GM19238 (cell line): ENCODE measurements around the gene VAC14.

ENCODE experiments used
- DNase-seq: peaks from one replicate; pipeline ENCODE4 v3.0.0; 2011; ENCODE audit warnings: low spot score; ENCODE audit not compliant: insufficient read length

VAC14 gene

GRCh38 chr16:70725024-70725911 lies 75.7 kb downstream of the VAC14 start:
- DNase-seq = no peak

DNA sequence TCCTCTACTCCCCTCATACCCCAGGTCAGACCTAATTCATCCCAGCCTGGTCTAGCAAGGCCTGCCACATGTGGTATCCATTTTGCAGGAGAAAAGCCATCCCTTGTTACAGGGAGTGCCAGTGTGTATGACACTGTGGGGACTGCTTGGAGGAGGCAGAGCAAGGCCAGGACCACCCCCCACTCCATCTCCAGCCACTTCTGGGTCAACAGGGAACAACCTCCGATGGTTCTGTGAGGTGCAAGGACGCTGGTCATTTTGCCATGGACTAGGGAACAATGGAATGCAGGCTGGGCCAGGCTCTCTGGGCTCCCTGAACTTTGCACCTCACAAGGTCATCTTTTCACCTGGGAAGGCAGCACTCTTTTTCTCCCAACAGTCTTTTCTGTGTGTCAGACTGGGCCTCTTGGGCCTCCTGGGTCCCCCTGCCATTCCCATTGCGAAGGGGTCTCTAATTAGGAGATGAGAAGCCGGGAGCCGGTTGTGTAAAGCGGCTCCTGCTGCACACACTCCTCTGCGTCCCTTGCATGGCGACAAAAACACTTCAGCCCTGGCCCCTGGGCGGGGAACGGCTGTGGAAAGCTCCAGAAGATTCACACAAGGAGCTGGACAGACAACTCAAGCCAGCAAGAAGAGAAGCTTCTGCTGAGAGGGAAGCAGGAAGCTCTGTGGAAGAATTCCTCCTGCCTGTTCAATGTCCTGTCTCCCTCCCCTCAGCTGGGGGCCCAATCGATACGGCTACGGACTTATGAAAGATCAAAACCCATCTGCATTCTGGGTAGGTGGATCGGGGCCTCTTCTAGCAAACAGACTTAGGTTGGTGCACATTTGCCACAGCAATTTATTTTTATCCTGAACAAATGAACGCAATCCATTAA lies 76.6 kb downstream of the VAC14 start:
- DNase-seq = no peak

- DNase-seq = no peak
Observed at GRCh38 chr16:70723740-70724145, 77.2 kb downstream of the VAC14 start.

DNA sequence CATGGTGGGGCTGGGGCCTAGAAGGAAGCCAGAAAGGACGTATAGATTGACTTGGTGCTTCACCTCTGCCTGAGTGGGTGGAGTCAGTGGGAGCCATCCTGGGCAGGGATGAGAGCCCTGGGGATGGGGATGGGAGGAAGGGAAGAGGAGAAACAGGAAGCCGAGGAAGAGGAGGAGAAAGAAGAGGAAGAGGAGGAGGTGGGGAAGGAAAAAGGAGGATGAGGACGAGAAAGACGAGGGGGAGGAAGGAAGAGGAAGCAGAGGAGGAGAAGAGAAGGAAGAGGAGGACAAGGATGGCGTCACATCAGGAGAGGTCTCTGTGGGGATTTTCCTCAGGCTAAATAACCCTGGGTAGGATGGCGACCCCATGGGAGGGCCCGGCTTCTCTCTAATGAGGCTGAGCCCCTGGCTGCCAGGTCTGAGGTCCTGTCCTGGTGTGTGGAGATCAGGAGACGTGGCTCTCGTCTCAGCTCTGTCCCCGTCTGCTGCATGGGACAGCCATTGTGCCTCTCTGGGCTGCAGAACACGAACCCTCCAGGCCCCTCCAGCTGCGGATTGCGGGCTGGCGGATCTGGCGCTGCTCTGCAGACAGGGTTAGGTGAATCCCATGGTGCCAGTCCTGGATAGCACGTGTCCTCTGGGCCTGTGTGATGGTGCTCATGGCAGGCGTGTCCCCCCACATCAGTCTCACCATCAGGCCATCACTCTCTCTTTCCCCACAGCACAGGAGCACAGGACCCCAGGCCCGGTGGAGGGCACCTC lies 79.6 kb downstream of the VAC14 start:
- DNase-seq = no peak

GRCh38 chr16:70720425-70721201 lies 80.3 kb downstream of the VAC14 start:
- no peak for DNase-seq

GRCh38 chr16:70717065-70717464 lies 83.9 kb downstream of the VAC14 start:
- DNase-seq = no peak

- no peak for DNase-seq
Observed at GRCh38 chr16:70715860-70716357, 85.0 kb downstream of the VAC14 start.

DNA sequence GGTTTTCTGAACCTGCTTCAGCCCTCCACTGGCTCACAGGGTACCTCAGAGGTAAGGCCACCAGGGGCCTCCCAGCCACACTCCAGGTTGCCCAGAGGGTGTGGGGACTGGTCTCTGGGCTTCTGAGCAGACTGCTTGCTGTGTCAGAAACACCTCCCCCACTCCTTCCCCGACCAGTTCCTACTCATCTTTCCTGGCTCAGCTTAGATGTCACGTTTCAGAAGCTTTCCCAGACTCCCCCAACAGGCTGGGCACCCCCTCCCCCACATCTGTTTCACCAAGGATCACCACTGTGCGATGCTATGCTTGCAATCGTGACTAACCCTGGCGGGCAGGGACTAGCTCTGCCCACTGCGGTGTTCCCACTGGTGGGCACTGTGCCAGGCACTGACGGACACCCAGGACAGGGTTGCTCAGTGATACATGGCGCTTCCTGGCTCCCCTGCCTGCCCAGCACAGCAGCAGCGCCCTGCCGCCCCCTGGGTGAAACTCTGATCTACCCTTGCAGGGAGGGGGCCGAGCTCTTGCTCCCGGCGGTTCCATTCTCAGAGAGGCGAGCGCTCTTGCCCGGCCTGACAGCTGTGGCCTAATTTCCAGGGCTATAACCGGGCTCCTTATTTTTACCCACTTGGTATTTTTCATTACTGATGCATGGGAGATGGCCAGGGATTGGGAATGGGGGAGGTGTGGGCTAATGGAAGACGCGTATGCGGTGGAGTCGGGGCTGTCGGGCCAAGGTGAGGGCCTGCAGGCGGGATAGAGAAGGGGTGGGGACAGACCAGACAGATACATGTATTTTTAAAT lies 85.7 kb downstream of the VAC14 start:
- DNase-seq = no peak

DNA sequence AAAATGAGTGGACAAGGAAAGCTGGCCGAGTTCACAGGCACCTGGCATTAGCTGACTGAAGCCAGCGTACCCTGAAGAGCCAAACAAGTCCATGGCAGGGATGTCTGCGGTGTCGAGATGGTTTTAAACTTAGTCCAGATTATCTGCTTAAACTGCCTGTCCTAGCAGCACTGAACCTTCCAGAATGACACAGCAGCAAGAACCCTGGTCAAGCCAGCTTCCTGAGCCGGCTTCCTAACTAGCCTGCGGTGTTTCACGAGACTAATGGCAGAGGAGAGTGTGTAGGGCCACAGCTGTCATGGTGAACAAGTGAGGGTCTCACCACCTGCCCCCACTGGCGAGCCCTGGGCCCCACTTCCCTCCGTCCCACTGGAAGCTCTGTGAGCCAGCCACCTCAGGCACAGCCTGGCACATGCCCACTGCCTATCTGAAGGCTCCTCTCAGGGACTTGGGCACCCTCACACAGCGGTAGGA lies 86.3 kb downstream of the VAC14 start:
- DNase-seq = no peak

DNA sequence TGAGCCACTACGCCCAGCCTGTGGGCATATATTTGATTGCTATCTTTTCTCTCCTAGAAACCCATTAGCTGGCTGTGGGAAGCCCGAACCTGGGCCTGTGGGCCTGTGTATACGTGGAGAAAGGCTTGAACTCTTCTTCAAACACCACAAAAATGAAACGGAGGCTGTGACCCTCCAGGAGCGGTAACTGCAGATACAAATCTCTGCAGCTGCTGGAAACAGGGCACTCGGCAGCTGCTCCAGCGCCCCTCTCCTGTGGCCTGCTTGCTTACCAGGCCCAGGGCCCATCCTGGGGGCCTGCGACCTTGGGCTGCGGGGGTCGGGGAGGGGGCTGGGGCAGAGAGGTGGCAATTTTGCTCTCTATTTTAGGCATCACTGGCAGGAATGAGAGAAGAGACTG lies 87.1 kb downstream of the VAC14 start:
- DNase-seq = no peak

DNA sequence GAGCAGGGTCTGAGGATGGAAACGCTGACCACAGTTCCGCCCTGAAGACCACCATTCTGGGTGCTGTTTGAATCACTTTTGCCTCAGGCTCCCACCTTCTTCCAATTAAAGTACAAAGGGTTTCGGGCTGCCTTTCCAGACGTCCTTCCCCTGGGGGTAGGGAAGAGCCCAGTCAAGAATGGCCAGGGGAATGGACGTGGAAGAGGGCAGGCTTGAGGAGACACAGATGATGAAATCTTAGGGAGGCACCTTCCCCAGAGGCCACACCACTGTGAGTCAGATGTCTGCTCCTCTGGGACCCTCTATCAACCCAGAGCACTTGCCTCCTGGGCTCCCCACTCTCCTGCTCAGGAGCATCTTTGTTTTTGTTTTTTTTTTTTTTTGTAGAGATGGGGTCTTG lies 87.6 kb downstream of the VAC14 start:
- no peak for DNase-seq

GRCh38 chr16:70712942-70713341 lies 88.0 kb downstream of the VAC14 start:
- no peak for DNase-seq

DNA sequence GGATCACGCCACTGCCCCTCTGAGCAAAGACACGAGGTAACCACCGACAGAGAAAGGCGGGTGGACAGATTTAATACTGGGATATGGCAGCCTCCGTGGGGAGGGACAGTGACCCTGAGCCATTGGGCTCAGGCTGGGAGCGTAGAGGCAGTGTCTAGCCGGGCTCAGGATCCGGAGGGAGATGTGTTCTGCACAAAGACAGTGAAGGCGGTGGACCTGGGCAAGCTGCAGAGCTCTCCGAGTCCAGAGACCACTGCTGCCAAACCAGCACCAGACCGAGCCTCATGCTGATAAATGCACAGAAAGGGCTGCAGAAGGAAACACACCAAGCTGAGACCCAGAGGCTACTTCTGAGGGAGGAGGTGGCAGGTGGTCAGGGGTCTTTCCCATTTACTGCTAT lies 88.6 kb downstream of the VAC14 start:
- no peak for DNase-seq

GRCh38 chr16:70711211-70712031 lies 89.5 kb downstream of the VAC14 start:
- no peak for DNase-seq

- no peak for DNase-seq
Observed at GRCh38 chr16:70710422-70711210, 90.3 kb downstream of the VAC14 start.

- DNase-seq = no peak
Observed at GRCh38 chr16:70709942-70710341, 91.0 kb downstream of the VAC14 start.

DNA sequence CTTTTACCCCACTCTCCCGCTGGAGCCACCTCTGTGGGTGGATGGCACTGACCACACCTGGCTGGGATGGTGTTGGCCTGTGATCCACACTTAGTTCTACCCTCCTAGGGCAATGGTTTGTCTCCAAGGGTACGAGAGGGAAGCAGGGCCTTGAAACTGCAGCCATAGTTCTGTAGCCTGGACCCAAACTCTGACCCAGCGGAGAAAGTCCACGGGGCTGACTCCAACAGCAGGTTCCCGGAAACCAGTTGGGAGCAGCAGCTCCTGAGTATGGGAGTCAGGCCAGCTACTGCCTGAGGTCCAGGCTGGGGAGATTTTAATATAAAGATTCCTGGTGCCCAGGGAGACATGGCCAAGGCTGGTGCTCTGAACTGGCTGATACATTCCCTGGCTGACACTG lies 91.5 kb downstream of the VAC14 start:
- no peak for DNase-seq
